NCI-H2227 (cell line): ENCODE measurements around the gene AGA.
A peak's percentile ranks its signal among the peaks of the same experiment; 100 is the strongest.

Source experiments
- DNase-seq: peaks from one replicate; lab custom pipeline; 2025; ENCODE audit not compliant: unreplicated experiment; lab: John Stamatoyannopoulos, UW

AGA gene

GRCh38 chr4:177441803-177442622, at the start of gene AGA:
TSS of gene AGA (minus strand) at chr4:177442437. CDS start at chr4:177442375, 62 bp downstream.
- peak; percentile 95 for DNase-seq

GRCh38 chr4:177492022-177492421, 49.8 kb upstream of the AGA start:
- DNase-seq: no peak

GRCh38 chr4:177490769-177491168, 48.5 kb upstream of the AGA start:
- DNase-seq: no peak

GRCh38 chr4:177489471-177490246, 47.4 kb upstream of the AGA start:
- DNase-seq: no peak

- DNase-seq: no peak
These were observed 45.7 kb upstream of the AGA start for GRCh38 chr4:177487977-177488376.

GRCh38 chr4:177485528-177485927, 43.3 kb upstream of the AGA start:
- no peak for DNase-seq

- DNase-seq: no peak
These were observed 42.4 kb upstream of the AGA start for GRCh38 chr4:177484613-177485021.

- DNase-seq: no peak
These were observed 41.5 kb upstream of the AGA start for GRCh38 chr4:177483760-177484159.

- DNase-seq: no peak
These were observed 41.0 kb upstream of the AGA start for GRCh38 chr4:177483271-177483670.

GRCh38 chr4:177482367-177482766, 40.1 kb upstream of the AGA start:
- no peak for DNase-seq

- DNase-seq: no peak
These were observed 38.6 kb upstream of the AGA start for GRCh38 chr4:177480795-177481194.

GRCh38 chr4:177479063-177479462, 36.8 kb upstream of the AGA start:
- no peak for DNase-seq

GRCh38 chr4:177478496-177478895, 36.3 kb upstream of the AGA start:
- no peak for DNase-seq

- DNase-seq: peak; percentile 21
These were observed 31.8 kb upstream of the AGA start for GRCh38 chr4:177473991-177474390.

- DNase-seq: no peak
These were observed 21.8 kb upstream of the AGA start for GRCh38 chr4:177464026-177464425.

GRCh38 chr4:177461606-177462005, 19.4 kb upstream of the AGA start:
- DNase-seq: no peak

GRCh38 chr4:177460460-177460859, 18.2 kb upstream of the AGA start:
- DNase-seq: no peak

- DNase-seq: peak; percentile 27
These were observed 13.3 kb upstream of the AGA start for GRCh38 chr4:177455561-177455970.

GRCh38 chr4:177453116-177453515, 10.9 kb upstream of the AGA start:
- no peak for DNase-seq

GRCh38 chr4:177451108-177451500, 8.9 kb upstream of the AGA start:
- no peak for DNase-seq

- no peak for DNase-seq
These were observed 8.3 kb upstream of the AGA start for GRCh38 chr4:177450426-177451107.

GRCh38 chr4:177448850-177449249, 6.6 kb upstream of the AGA start:
- no peak for DNase-seq
